Lung (tissue), 12 donors: ENCODE results near the gene PTPRG. TPM values are rescaled to one million over a fixed set of nuclear protein-coding genes. Genes with fewer than 3 reads are reported as not detected.

ENCODE experiments used
- ATAC-seq: fragments of 200-7000 bp; cut with Tn5 transposase; one replicate; pipeline ENCODE4 v1.9.1; 2020; ENCODE audit warnings: moderate number of reproducible peaks; ENCODE audit not compliant: insufficient read depth, low FRiP score
- DNase-seq, 3 donors: peaks; one replicate each; pipeline ENCODE4 v3.0.0-alpha.2; 2013 to 2017
- H3K27ac ChIP-seq, 2 donors: one replicate each; pipeline ENCODE4 v1.5.1; 2013; ENCODE audit warnings: mild to moderate bottlenecking in 2 of 2, moderate library complexity in 2 of 2, control low read depth in 1 of 2, inconsistent platforms in 1 of 2, low read depth in 1 of 2, low read length in 1 of 2
- H3K27me3 ChIP-seq, 3 donors: one replicate each; pipeline ENCODE4 v1.5.1; 2013; ENCODE audit warnings: low read length in 2 of 3; ENCODE audit not compliant: control insufficient read depth in 3 of 3, insufficient read depth in 3 of 3
- H3K36me3 ChIP-seq, 4 donors: one replicate each; pipeline ENCODE4 v1.5.1; 2013; ENCODE audit warnings: low read length in 4 of 4, mild to moderate bottlenecking in 1 of 4, moderate library complexity in 1 of 4; ENCODE audit not compliant: control insufficient read depth in 4 of 4, insufficient read depth in 4 of 4
- H3K4me1 ChIP-seq, 5 donors: one replicate each; pipeline ENCODE4 v1.5.1; 2013; ENCODE audit warnings: low read length in 5 of 5, mild to moderate bottlenecking in 2 of 5, moderate library complexity in 1 of 5; ENCODE audit not compliant: control insufficient read depth in 5 of 5, insufficient read depth in 5 of 5
- H3K4me3 ChIP-seq: one replicate; pipeline ENCODE4 v1.5.1; 2013; ENCODE audit warnings: mild to moderate bottlenecking, control low read depth, moderate library complexity
- H3K9ac ChIP-seq, 2 donors: one replicate each; pipeline ENCODE4 v1.5.1; 2013; ENCODE audit warnings: low read length in 2 of 2, control low read depth in 1 of 2; ENCODE audit not compliant: insufficient read depth in 1 of 2
- H3K9me3 ChIP-seq, 4 donors: one replicate each; pipeline ENCODE4 v1.5.1; 2013; ENCODE audit warnings: low read length in 3 of 4, mild to moderate bottlenecking in 1 of 4, moderate library complexity in 1 of 4; ENCODE audit not compliant: control insufficient read depth in 4 of 4, insufficient read depth in 3 of 4
- CTCF ChIP-seq: IDR thresholded peaks from 2 replicates; pipeline ENCODE4 v1.5.1; 2012; ENCODE audit warnings: mild to moderate bottlenecking; ENCODE audit errors: control extremely low read depth, extremely low read depth
- WGBS, 2 donors: extraction: QIAGEN DNeasy Blood & Tissue Kit; methylation state at CpG; one replicate each; pipeline ENCODE4 v1.1.7; 2013; 5-methylcytosine and 5-hydroxymethylcytosine counted together
- polyA plus RNA-seq, 2 donors: library from polyadenylated mRNA; stranded (reverse); fragments of 200-250 nt; gene quantifications; one replicate each; pipeline ENCODE4 v1.2.1, GENCODE V29; 2013
- total RNA-seq, 2 donors: library from RNA; depleted of rRNA in 1 of 2; stranded (reverse); fragments of >200 nt in 1 of 2; gene quantifications; one replicate each; pipeline ENCODE4 v1.2.1, GENCODE V29; 2014 to 2021
- donor health status: control.
- donor health status: control.
- donor health status: Bipolar disorder and iron deficiency.
- donor health status: healthy.
- donor health status: DM: yes; HTN: yes; CAD: no.

PTPRG gene
- total and polyA plus RNA-seq, 4 donors: 8.5 to 131 (median 75.9) TPM

- WGBS, 2 donors: 91 to 93% methylated on average over 6 of the region's 6 CpGs
- H3K36me3 ChIP-seq: peaks cover 3 to 10% (median 8%) of the 10 kb centered on the region in 4 donors
- H3K27me3 ChIP-seq: no peaks in the 10 kb centered on the region
- no peak overlapping the region for H3K9ac ChIP-seq
- no peak overlapping the region for H3K4me3 ChIP-seq
- DNase-seq: no peak
- no peak overlapping the region for H3K27ac ChIP-seq
- ATAC-seq: no peak
- no peak for TF ChIP-seq CTCF
- H3K9me3 ChIP-seq: no peaks in the 10 kb centered on the region
- no peaks in the 10 kb centered on the region for H3K4me1 ChIP-seq
Observed at GRCh38 chr3:62226601-62227339, 665.4 kb downstream of the PTPRG start.

- Histone ChIP-seq H3K27ac (no peak overlapping the region), H3K9me3 (no peaks in the 10 kb centered on the region), H3K36me3 (peaks cover 0 to 5% (median 0%) of the 10 kb centered on the region in 4 donors), H3K27me3 (no peaks in the 10 kb centered on the region), H3K4me3 (no peak overlapping the region), H3K9ac (no peak overlapping the region), H3K4me1 (peaks cover 0 to 5% (median 0%) of the 10 kb centered on the region in 5 donors)
- 92 to 99% methylated on average over 3 of the region's 3 CpGs for WGBS, 2 donors
- DNase-seq (no peak), ATAC-seq (no peak)
- TF ChIP-seq CTCF: no peak
Observed at GRCh38 chr3:62228467-62228866, 667.1 kb downstream of the PTPRG start.

- DNase-seq (no peak), ATAC-seq (no peak)
- H3K9ac ChIP-seq: no peak overlapping the region
- 86 to 90% methylated on average over 5 of the region's 5 CpGs for WGBS, 2 donors
- no peak overlapping the region for H3K27ac ChIP-seq
- TF ChIP-seq CTCF: no peak
- H3K27me3 ChIP-seq: no peaks in the 10 kb centered on the region
- H3K4me3 ChIP-seq: no peak overlapping the region
- H3K36me3 ChIP-seq: peaks cover 0 to 5% (median 0%) of the 10 kb centered on the region in 4 donors
- peaks cover 0 to 5% (median 0%) of the 10 kb centered on the region in 5 donors for H3K4me1 ChIP-seq
- H3K9me3 ChIP-seq: no peaks in the 10 kb centered on the region
Observed at GRCh38 chr3:62229211-62229610, 667.8 kb downstream of the PTPRG start.
